Hematopoietic multipotent progenitor cell treated with erythropoietin and hydrocortisone succinate and interleukin-3 and kit ligand, for 4 days (in vitro differentiated cells): ENCODE measurements around the gene FDCSP.
"Not testable (repeated sequence)": the region's sequence is repeated elsewhere in the genome, so short reads cannot be mapped to it uniquely, and the experiment has no call there.

Source experiments
- DNase-seq: peaks from one replicate; pipeline ENCODE4 v3.0.0-alpha.2; 2015

The FDCSP gene

GRCh38 chr4:70225824-70226223 lies at the start of gene FDCSP:
Gene FDCSP, plus strand, starts transcription at chr4:70226124. Its CDS starts 5,071 bp downstream, at chr4:70231195.
- DNase-seq = no peak

- no peak for DNase-seq
These were observed 48.8 kb upstream of the FDCSP start for GRCh38 chr4:70177090-70177489.

GRCh38 chr4:70178075-70178660 lies 47.8 kb upstream of the FDCSP start:
- no peak for DNase-seq

- no peak for DNase-seq
These were observed 46.1 kb upstream of the FDCSP start for GRCh38 chr4:70179811-70180210.

- DNase-seq = no peak
These were observed 44.1 kb upstream of the FDCSP start for GRCh38 chr4:70181864-70182263.

GRCh38 chr4:70182517-70183167 lies 43.3 kb upstream of the FDCSP start:
- no peak for DNase-seq

GRCh38 chr4:70183168-70183939 lies 42.6 kb upstream of the FDCSP start:
- peak; percentile 81 for DNase-seq

- DNase-seq = no peak
These were observed 42.0 kb upstream of the FDCSP start for GRCh38 chr4:70183940-70184246.

GRCh38 chr4:70187216-70187615 lies 38.7 kb upstream of the FDCSP start:
- no peak for DNase-seq

- DNase-seq = no peak
These were observed 35.3 kb upstream of the FDCSP start for GRCh38 chr4:70190579-70190978.

GRCh38 chr4:70191647-70192046 lies 34.3 kb upstream of the FDCSP start:
- no peak for DNase-seq

GRCh38 chr4:70192895-70193294 lies 33.0 kb upstream of the FDCSP start:
- no peak for DNase-seq

GRCh38 chr4:70195425-70195824 lies 30.5 kb upstream of the FDCSP start, which contains the start of gene ODAM:
Gene ODAM, plus strand, starts transcription at chr4:70195725. Its CDS starts 819 bp downstream, at chr4:70196544.
- DNase-seq = no peak

- no peak for DNase-seq
These were observed 29.1 kb upstream of the FDCSP start for GRCh38 chr4:70196857-70197256.

GRCh38 chr4:70197842-70198241 lies 28.1 kb upstream of the FDCSP start:
- DNase-seq = no peak

- DNase-seq = no peak
These were observed 22.3 kb upstream of the FDCSP start for GRCh38 chr4:70203601-70204000.

- DNase-seq = not testable (repeated sequence)
These were observed 13.2 kb upstream of the FDCSP start for GRCh38 chr4:70212752-70213151.

GRCh38 chr4:70216109-70216508 lies 9.8 kb upstream of the FDCSP start:
- DNase-seq = not testable (repeated sequence)

GRCh38 chr4:70216550-70216949 lies 9.4 kb upstream of the FDCSP start:
- DNase-seq = not testable (repeated sequence)

- DNase-seq = not testable (repeated sequence)
These were observed 4.5 kb upstream of the FDCSP start for GRCh38 chr4:70221389-70221788.

- DNase-seq = not testable (repeated sequence)
These were observed 4.1 kb upstream of the FDCSP start for GRCh38 chr4:70221818-70222217.

GRCh38 chr4:70236125-70236524 lies 10.2 kb downstream of the FDCSP start:
- no peak for DNase-seq

- no peak for DNase-seq
These were observed 13.4 kb downstream of the FDCSP start for GRCh38 chr4:70239131-70239883.
